Activated CD4-positive, CD25-positive, alpha-beta regulatory T cell treated with anti-CD3 and anti-CD28 coated beads, Interleukin-2, amount 50 U/mL, for 72 hours (primary cell): Measurements from ENCODE around the gene TET1.
"Not testable (repeated sequence)": the region's sequence is repeated elsewhere in the genome, so short reads cannot be mapped to it uniquely, and the experiment has no call there.

ENCODE experiments used
- DNase-seq: peaks from one replicate; pipeline ENCODE4 v3.0.0; 2021

The TET1 gene

DNA sequence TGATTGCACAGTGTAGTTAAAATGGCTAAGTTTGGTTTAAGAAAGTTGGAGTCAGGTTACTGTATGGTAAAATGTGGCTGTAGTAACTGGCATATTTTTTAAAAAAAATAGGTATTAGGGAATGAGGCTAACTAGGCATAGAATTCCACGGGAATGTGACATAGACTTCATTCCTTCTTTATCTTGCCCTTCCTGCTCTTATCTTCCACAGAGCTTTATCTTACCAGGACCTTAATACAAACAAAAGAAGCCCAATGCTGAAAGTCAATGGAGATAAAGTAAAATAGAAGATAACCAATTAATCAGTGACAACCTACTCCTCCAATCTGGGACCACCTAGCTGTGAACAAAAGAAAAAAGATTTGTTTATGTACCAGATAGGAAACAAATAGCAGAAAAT is 58.1 kb downstream of the TET1 start:
- DNase-seq = no peak

GRCh38 chr10:68619595-68619994 is 59.5 kb downstream of the TET1 start:
- DNase-seq = no peak

- DNase-seq = no peak
These were observed 65.3 kb downstream of the TET1 start for GRCh38 chr10:68625316-68625921.

GRCh38 chr10:68628576-68629127 is 68.5 kb downstream of the TET1 start:
- DNase-seq = no peak

GRCh38 chr10:68632271-68632560 is 72.1 kb downstream of the TET1 start:
- DNase-seq = not testable (repeated sequence)

- DNase-seq = no peak
These were observed 73.1 kb downstream of the TET1 start for GRCh38 chr10:68633281-68633680.

- no peak for DNase-seq
These were observed 73.8 kb downstream of the TET1 start for GRCh38 chr10:68633816-68634466.

DNA sequence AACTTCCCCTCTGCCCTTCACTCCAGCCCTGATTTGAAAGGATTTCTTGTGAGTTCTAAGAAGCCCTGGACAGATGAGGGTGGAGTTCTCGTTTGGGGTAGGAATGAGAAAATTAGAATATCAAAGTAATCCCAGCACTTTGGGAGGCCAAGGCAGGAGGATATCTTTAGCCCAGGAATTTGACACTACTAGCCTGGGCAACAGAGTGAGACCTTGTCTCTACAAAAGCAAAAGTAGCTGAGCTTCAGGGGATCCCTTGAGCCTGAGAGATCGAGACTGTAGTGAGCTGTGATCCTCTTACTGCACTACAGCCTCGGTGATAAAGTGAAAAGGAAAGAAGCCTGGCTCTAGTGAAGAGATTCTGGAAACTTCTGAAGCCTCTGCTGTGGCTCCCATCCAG is 76.2 kb downstream of the TET1 start:
- DNase-seq = no peak

DNA sequence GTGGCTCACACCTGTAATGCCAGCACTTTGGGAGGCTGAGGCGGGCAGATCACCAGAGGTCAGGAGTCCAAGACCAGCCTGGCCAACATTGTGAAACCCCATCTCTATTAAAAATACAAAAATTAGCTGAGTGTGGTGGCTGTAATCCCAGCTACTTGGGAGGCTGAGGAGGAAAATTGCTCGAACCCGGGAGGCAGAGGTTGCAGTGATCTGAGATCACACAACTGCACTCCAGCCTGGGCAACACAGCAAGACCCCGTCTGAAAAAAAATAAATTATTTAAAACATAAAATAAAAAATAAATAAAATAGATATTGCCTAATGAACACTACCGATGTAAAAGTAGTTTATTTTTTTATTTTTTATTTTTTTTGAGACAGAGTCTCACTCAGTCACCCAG is 83.4 kb downstream of the TET1 start:
- not testable (repeated sequence) for DNase-seq

- DNase-seq = no peak
These were observed 87.7 kb downstream of the TET1 start for GRCh38 chr10:68647672-68648341.

- no peak for DNase-seq
These were observed 95.5 kb downstream of the TET1 start for GRCh38 chr10:68655620-68656126.

- DNase-seq = no peak
These were observed 105.7 kb downstream of the TET1 start for GRCh38 chr10:68665841-68666240.

- DNase-seq = no peak
These were observed 106.2 kb downstream of the TET1 start for GRCh38 chr10:68666280-68666760.

- no peak for DNase-seq
These were observed 108.1 kb downstream of the TET1 start for GRCh38 chr10:68668231-68668630.

DNA sequence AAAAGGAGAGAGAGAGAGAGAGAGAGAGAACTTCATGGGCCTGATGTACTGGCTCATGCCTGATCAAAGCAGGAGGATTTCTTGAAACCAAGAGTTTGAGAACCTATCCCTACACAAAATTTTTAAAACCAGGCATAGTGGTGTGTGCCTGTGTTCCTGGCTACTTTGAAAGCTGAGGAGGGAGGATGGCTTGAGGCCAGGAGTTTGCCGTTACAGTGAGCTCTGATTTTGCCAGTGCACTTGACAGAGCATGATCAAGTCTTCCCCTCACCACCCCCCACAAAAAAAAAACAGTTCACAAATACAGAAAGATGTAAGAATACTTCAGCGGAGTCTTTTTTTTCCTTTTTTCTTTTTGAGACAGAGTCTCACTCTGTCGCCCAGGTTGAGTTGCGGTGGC is 108.8 kb downstream of the TET1 start:
- DNase-seq = no peak

DNA sequence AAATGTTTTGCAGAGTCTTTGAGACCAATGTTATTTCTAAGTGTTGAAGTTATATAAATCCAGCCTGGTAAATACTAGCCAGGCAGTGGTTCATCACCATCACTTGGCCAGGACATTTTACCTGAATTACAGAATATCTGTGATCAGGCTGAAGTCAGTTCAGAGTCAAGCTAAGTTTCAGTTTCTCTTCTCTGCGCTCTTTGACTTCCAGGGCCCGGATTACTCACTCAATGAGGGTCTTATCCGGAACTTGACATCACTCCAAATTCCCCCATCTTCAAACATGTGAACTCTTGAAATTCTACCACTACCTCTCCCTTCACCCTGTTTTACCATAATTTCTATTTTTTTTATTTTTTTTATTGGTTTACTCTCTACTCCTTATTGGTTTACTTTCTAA is 124.3 kb downstream of the TET1 start:
- DNase-seq = no peak

GRCh38 chr10:68696018-68696417 is 135.9 kb downstream of the TET1 start:
- DNase-seq = no peak

GRCh38 chr10:68697106-68697505 is 137.0 kb downstream of the TET1 start:
- no peak for DNase-seq

- DNase-seq = no peak
These were observed 140.1 kb downstream of the TET1 start for GRCh38 chr10:68700197-68700596.

- DNase-seq = no peak
These were observed 145.4 kb downstream of the TET1 start for GRCh38 chr10:68705548-68705947.

DNA sequence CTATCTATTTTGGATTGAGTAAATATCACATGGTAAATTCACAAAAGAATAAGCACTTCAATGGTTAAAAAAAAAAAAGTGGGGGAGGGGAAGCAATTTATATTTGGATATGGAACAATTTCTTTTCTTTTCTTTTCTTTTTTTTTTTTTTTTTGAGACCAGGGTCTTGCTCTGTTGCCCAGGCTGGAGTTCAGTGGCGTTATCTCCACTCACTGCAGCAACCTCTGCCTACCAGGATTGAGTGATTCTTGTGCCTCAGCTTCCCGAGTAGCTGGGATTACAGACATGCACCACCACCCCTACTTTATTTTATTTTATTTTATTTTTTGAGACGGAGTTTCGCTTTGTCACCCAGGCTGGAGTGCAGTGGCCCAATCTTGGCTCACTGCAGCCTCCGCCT is 148.8 kb downstream of the TET1 start:
- DNase-seq = not testable (repeated sequence)

GRCh38 chr10:68713065-68713464 is 152.9 kb downstream of the TET1 start:
- not testable (repeated sequence) for DNase-seq

DNA sequence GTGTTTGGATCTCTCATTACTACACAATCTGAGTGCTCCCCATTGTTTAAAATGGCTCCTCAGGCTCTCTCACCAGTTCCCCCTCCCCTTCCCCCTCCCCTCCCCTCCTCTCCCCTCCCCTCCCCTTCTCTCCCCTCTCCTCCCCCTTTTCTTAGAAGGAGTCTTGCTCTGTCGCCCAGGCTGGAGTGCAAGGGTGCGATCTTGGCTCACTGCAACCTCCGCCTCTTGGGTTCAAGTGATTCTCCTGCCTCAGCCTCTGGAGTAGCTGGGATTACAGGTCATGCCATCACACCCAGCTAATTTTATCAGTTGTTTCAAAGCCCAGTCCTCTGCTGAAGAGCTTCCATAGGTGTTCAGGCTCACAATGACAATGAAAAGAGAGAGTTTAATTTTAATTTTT is 157.3 kb downstream of the TET1 start:
- no peak for DNase-seq
